Measurements from ENCODE around the gene WNT7B.

Gene WNT7B

DNA sequence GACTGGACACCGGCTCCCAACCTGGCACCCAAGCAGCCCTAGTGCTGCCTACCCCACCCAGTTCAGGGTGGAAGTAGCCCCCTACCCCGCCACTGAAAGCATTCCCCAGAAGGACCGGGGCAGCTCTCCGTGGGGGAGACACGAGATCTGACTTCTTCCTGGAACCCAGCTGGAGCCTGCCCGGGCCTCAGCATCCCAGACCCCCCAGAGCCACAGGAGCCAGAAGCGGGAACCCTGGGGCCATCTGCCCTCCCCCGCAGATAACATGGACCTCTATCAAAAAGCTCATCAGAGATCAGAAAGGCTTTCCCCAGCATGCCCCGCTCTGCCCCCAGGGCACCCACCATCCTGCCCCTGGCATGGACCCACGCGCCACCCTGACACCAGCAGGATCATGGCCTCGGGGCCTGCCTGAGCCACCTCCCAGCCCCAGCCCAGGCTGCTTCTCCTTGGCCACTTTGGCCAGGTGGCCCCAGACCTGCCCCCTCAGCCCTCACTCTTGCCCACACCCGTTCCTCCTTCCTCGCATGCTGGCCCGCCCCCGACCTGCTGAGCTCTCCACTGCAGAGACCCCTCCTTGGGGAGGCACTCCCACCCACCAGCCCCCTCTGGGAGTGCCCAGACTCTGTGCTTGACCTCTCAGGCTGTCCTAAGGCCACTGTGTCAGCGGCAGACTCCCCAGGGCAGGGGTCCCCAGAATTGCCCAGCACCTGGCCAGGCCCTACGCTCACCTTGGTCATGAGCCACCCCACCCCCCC, 17.1 kb downstream of the WNT7B start:
- TF ChIP-seq ZNF70 (CRISPR knock-in tag; IDR thresholded peaks at IDR 0.05) (no peak), ESRRG (CRISPR knock-in tag; IDR thresholded peaks at IDR 0.05) (no peak), CSDC2 (CRISPR knock-in tag; IDR thresholded peaks at IDR 0.05) (no peak), BACH2 (CRISPR knock-in tag; IDR thresholded peaks at IDR 0.05; ENCODE audit: borderline replicate concordance) (no peak), ISL1 (CRISPR knock-in tag; IDR thresholded peaks at IDR 0.05) (no peak), PATZ1 (CRISPR knock-in tag; IDR thresholded peaks at IDR 0.05; ENCODE audit: borderline replicate concordance) (no peak), ZC3H10 (CRISPR knock-in tag; IDR thresholded peaks at IDR 0.05) (no peak), CREB5 (CRISPR knock-in tag; IDR thresholded peaks at IDR 0.05; ENCODE audit: low read depth) (no peak), PPARA (CRISPR knock-in tag; IDR thresholded peaks at IDR 0.05; ENCODE audit: borderline replicate concordance) (no peak), TOX (CRISPR knock-in tag; IDR thresholded peaks at IDR 0.05; ENCODE audit: borderline replicate concordance) (no peak), GLIS3 (CRISPR knock-in tag; IDR thresholded peaks at IDR 0.05) (no peak), ZNF8 (CRISPR knock-in tag; IDR thresholded peaks at IDR 0.05) (no peak), SNAI2 (CRISPR knock-in tag; IDR thresholded peaks at IDR 0.05) (no peak), RARB (CRISPR knock-in tag; IDR thresholded peaks at IDR 0.05) (no peak)
- TF ChIP-seq, protein P1, sequence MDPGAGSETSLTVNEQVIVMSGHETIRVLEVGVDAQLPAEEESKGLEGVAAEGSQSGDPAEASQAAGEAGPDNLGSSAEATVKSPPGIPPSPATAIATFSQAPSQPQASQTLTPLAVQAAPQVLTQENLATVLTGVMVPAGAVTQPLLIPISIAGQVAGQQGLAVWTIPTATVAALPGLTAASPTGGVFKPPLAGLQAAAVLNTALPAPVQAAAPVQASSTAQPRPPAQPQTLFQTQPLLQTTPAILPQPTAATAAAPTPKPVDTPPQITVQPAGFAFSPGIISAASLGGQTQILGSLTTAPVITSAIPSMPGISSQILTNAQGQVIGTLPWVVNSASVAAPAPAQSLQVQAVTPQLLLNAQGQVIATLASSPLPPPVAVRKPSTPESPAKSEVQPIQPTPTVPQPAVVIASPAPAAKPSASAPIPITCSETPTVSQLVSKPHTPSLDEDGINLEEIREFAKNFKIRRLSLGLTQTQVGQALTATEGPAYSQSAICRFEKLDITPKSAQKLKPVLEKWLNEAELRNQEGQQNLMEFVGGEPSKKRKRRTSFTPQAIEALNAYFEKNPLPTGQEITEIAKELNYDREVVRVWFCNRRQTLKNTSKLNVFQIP (CRISPR knock-in tag; IDR thresholded peaks at IDR 0.05; ENCODE audit: borderline replicate concordance, low read depth) = no peak
- TF ChIP-seq, protein P2, sequence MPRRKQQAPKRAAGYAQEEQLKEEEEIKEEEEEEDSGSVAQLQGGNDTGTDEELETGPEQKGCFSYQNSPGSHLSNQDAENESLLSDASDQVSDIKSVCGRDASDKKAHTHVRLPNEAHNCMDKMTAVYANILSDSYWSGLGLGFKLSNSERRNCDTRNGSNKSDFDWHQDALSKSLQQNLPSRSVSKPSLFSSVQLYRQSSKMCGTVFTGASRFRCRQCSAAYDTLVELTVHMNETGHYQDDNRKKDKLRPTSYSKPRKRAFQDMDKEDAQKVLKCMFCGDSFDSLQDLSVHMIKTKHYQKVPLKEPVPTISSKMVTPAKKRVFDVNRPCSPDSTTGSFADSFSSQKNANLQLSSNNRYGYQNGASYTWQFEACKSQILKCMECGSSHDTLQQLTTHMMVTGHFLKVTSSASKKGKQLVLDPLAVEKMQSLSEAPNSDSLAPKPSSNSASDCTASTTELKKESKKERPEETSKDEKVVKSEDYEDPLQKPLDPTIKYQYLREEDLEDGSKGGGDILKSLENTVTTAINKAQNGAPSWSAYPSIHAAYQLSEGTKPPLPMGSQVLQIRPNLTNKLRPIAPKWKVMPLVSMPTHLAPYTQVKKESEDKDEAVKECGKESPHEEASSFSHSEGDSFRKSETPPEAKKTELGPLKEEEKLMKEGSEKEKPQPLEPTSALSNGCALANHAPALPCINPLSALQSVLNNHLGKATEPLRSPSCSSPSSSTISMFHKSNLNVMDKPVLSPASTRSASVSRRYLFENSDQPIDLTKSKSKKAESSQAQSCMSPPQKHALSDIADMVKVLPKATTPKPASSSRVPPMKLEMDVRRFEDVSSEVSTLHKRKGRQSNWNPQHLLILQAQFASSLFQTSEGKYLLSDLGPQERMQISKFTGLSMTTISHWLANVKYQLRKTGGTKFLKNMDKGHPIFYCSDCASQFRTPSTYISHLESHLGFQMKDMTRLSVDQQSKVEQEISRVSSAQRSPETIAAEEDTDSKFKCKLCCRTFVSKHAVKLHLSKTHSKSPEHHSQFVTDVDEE (CRISPR knock-in tag; IDR thresholded peaks at IDR 0.05) = no peak
- no peak for ATAC-seq

DNA sequence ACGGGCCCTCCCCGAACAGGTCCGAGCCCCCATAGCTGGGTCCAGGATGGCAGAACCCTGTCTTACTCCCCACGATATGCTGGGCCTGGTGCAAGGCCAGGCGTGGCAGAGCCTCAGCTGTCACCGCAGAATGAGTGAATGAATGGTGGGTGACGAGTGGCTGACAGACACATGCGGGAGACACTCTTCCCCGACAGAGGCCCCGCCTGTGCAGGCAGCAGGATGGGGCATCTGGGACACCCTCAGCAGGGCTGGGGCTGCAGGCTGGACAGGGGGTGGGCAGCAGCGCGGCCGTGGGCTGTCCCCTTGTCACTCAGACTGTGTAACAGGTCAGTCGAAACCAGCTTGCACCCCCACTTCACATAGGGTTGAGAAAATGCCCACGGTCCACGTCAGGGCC, 18.0 kb downstream of the WNT7B start:
- no peak; the same call in 2 of the 3 replicates for ATAC-seq

GRCh38 chr22:45957826-45958225, 19.1 kb downstream of the WNT7B start:
- TF ChIP-seq ZFP30 (CRISPR knock-in tag; IDR thresholded peaks at IDR 0.05) (no peak), GLIS3 (CRISPR knock-in tag; IDR thresholded peaks at IDR 0.05) (no peak), SNAI2 (CRISPR knock-in tag; IDR thresholded peaks at IDR 0.05) (no peak), ISL1 (CRISPR knock-in tag; IDR thresholded peaks at IDR 0.05) (no peak), ZC3H10 (CRISPR knock-in tag; IDR thresholded peaks at IDR 0.05) (no peak), CSDC2 (CRISPR knock-in tag; IDR thresholded peaks at IDR 0.05) (no peak), PPARA (CRISPR knock-in tag; IDR thresholded peaks at IDR 0.05; ENCODE audit: borderline replicate concordance) (no peak), ZNF565 (CRISPR knock-in tag; conservative IDR thresholded peaks at IDR 0.05; ENCODE audit: low read depth) (no peak), RARB (CRISPR knock-in tag; IDR thresholded peaks at IDR 0.05) (no peak)
- TF ChIP-seq, protein P2 (CRISPR knock-in tag; IDR thresholded peaks at IDR 0.05) = no peak
- no peak for ATAC-seq

More for the DNA sequence above, 18.0 kb downstream of the WNT7B start:
- no peak for TF ChIP-seq ZFP3 (CRISPR knock-in tag; IDR thresholded peaks at IDR 0.05)
- TF ChIP-seq, protein P1 (CRISPR knock-in tag; IDR thresholded peaks at IDR 0.05; ENCODE audit: borderline replicate concordance, low read depth) = no peak
- no peak for TF ChIP-seq ISL1 (CRISPR knock-in tag; IDR thresholded peaks at IDR 0.05)
